Neural crest cell (in vitro differentiated cells): ENCODE measurements around the gene DGKD. TPM values are rescaled to one million over a fixed set of nuclear protein-coding genes. Genes with fewer than 3 reads are reported as not detected.

ENCODE experiments used
- DNase-seq: peaks from one replicate; pipeline ENCODE4 v3.0.0; 2021; ENCODE audit warnings: low read depth, mixed read lengths, low spot score
- H3K27ac Mint-ChIP-seq: one replicate; pipeline ENCODE4 v1.8.0; 2021; ENCODE audit warnings: mild to moderate bottlenecking, mixed read lengths; ENCODE audit not compliant: unreplicated experiment
- H3K27me3 Mint-ChIP-seq: 2 replicates; pipeline ENCODE4 v1.8.0; 2021; ENCODE audit warnings: low read depth, mild to moderate bottlenecking, mixed read lengths
- H3K36me3 Mint-ChIP-seq: 2 replicates; pipeline ENCODE4 v1.8.0; 2021; ENCODE audit warnings: low read depth, mild to moderate bottlenecking, mixed read lengths
- H3K4me1 Mint-ChIP-seq: 2 replicates; pipeline ENCODE4 v1.8.0; 2021; ENCODE audit warnings: mixed read lengths
- H3K4me3 Mint-ChIP-seq: one replicate; pipeline ENCODE4 v1.8.0; 2021; ENCODE audit warnings: mild to moderate bottlenecking, mixed read lengths
- H3K9me3 Mint-ChIP-seq: 2 replicates; pipeline ENCODE4 v1.8.0; 2021; ENCODE audit warnings: mixed read lengths
- total RNA-seq: library from RNA; stranded (reverse); gene quantifications from 2 replicates; pipeline ENCODE4 v1.2.1, GENCODE V29; 2021
- TF ChIP-seq, protein P1 (sequence below): fragments of 200-600 bp; sonication (generic); conservative IDR thresholded peaks from 2 replicates; pipeline ENCODE4 v1.5.0; 2021; ENCODE audit warnings: antibody characterized with exemption, mild to moderate bottlenecking

DGKD gene
- total RNA-seq, 1 donor from 2014 or later, result 48.7 TPM

DNA sequence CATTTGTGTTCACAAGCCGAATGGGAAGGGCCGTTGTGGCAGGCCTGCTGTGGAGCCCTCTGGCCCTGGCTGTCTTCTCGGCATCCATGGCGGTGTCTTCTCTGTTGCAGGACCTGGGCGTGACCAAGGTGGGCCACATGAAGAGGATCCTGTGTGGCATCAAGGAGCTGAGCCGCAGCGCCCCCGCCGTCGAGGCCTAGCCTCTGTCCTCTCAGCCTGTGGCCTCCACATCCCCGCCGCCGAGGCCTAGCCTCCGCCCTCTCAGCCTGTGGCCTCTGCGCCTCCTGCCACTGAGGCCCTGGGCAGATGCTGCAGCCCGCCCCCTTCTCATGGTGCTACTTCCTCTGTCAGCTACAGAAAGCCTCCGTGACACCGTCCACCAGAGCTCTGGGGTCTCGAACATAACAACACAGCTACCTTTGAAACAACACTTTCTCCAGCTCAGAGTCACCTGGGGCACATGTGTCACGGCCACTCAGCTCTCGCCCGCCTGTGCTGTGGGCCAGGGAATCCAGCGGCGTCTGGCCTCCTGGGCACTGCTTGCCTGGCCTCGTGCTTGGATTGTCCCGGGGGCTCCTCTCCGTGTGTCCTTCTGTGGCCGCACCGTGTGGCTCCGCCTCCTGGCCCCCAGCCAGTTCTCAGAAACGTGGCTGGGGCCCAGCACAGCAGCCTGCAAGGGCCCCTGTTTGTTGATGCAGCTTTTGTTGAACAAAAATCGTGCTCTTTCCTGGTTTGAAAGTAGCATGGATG, 115.1 kb downstream of the DGKD start:
- Mint-ChIP-seq H3K4me3 (no peak overlapping the region), H3K27me3 (no peaks in the 10 kb centered on the region), H3K9me3 (no peaks in the 10 kb centered on the region), H3K27ac (peak overlapping the region; percentile 43), H3K36me3 (peaks cover 8% of the 10 kb centered on the region), H3K4me1 (no peaks in the 10 kb centered on the region)
- TF ChIP-seq, protein P1, sequence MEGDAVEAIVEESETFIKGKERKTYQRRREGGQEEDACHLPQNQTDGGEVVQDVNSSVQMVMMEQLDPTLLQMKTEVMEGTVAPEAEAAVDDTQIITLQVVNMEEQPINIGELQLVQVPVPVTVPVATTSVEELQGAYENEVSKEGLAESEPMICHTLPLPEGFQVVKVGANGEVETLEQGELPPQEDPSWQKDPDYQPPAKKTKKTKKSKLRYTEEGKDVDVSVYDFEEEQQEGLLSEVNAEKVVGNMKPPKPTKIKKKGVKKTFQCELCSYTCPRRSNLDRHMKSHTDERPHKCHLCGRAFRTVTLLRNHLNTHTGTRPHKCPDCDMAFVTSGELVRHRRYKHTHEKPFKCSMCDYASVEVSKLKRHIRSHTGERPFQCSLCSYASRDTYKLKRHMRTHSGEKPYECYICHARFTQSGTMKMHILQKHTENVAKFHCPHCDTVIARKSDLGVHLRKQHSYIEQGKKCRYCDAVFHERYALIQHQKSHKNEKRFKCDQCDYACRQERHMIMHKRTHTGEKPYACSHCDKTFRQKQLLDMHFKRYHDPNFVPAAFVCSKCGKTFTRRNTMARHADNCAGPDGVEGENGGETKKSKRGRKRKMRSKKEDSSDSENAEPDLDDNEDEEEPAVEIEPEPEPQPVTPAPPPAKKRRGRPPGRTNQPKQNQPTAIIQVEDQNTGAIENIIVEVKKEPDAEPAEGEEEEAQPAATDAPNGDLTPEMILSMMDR, result no peak
- DNase-seq, result no peak

DNA sequence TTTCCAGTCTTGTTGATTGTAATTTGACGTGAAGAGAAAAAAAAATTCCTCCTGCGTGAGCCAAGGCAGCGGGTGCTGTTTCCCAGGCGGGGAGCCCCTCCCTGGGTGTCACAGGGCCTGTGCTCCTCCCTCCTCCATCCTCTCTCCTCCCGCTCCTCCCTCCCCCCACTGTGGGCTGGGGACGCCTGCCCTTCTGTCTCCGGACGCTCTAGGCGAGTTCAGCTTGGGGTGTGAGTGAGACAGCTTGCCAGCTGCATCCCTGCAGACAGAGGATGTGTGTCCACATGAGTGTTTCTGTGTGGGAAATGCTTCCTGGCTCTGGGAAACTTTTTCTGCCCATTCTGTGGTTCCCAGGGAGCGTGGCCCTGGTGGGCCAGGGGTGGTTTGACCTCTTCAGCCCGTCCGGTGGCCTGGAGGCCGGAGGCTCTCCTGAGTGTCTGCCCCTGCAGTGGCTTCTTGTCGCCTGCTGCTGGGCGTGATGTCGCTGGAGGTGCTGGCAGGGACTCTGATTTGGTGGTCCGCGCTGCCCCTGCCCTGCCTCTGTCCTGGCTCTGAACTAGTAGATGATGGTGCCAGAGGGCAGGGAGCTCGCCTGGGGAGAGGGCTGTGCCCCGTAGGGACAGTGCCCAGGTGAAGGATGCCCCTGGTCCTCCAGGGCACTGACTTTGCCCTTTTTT, 115.9 kb downstream of the DGKD start:
- Mint-ChIP-seq H3K4me1 (no peaks in the 10 kb centered on the region), H3K27me3 (no peaks in the 10 kb centered on the region), H3K36me3 (peaks cover 8% of the 10 kb centered on the region), H3K9me3 (no peaks in the 10 kb centered on the region), H3K4me3 (no peak overlapping the region), H3K27ac (peak overlapping the region; percentile 68)
- DNase-seq, result no peak
- TF ChIP-seq, protein P1, result no peak

DNA sequence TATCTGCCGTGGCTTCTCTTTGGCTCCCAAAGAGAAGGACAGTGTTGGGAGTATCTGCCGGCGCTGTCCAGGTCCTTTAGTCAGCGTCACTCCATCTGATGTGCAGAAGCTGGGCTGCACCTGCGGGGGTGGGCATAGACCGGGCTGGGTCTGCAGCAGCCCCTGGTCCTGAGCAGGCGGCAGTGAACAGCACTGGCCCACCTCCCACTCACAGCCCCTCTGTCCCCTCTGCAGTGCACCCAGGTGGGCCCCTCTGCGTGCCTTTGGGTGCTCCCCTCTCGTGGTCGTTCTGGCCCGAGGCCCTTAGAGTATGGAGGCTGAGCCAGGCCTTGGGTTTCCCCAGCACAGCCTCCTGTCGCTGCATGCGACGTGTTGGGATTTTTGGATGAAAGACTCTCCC, 116.5 kb downstream of the DGKD start:
- Mint-ChIP-seq H3K27ac (no peak overlapping the region), H3K4me3 (no peak overlapping the region), H3K36me3 (peaks cover 8% of the 10 kb centered on the region)

DNA sequence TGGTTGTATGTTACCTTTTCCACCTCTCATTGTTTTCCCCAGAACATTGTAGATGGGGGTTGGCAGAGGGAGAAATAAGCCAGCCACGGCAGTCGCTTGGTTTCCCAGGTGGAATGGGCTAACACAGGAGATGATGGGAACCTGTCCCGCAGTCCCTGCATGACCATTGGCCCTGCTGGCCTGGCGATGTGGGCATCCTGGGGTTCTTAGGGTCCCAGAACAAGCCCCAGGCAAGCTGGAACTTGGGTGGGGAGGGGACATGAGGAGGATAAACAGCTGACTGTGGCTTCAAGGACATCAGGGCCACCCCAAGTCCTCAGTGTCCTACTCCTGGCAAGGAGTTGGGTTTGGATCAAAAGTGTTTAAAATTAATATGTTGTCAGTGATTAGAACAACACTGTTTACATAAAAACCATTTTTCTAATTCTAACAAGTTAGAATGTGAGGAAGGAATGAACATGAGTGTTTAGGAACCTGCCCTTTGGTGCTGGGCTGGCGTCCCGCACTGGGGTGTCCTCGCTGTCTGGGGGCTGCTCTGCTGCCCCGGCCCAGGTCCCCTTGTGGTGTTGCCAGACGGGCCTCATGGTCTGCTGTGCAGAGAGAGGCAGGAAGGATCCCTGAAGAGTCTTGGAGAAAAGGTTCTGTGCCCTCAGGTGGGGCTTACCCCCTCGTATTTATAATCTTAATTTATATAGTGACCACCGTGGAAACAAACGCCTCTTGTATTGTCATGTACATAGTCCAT, 117.2 kb downstream of the DGKD start:
- TF ChIP-seq, protein P1, result no peak
- no peaks in the 10 kb centered on the region for H3K27me3 Mint-ChIP-seq
- H3K4me1 Mint-ChIP-seq, result no peaks in the 10 kb centered on the region
- DNase-seq, result no peak
- H3K4me3 Mint-ChIP-seq, result no peak overlapping the region
- H3K27ac Mint-ChIP-seq, result no peak overlapping the region
- no peaks in the 10 kb centered on the region for H3K9me3 Mint-ChIP-seq
- peaks cover 8% of the 10 kb centered on the region for H3K36me3 Mint-ChIP-seq

More for the DNA sequence above, 116.5 kb downstream of the DGKD start:
- TF ChIP-seq, protein P1, result no peak
- Mint-ChIP-seq H3K9me3 (no peaks in the 10 kb centered on the region), H3K27me3 (no peaks in the 10 kb centered on the region), H3K4me1 (no peaks in the 10 kb centered on the region)
- DNase-seq, result no peak

DNA sequence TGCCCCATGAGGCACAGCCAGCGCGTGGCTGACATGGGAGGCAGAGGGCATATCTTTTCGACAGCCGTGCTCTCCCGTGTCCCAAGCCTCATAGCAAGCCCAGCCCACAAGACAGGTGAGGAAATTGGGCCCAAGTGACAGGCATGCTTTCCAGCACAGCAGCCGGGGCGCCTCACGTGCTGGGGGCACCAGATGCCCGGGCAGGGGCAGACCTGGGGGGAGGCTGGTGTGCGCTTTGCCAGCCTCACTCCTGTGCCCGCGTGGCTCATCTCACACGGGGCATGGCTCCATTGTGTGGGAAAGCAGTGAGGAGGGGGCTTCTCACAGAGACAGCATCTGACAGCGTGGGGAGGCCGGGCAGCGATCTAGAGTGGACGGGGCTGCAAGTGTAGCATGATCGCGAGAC, 119.1 kb downstream of the DGKD start:
- TF ChIP-seq, protein P1, result no peak
- Mint-ChIP-seq H3K4me3 (no peak overlapping the region), H3K9me3 (no peaks in the 10 kb centered on the region), H3K4me1 (no peaks in the 10 kb centered on the region), H3K27me3 (no peaks in the 10 kb centered on the region), H3K36me3 (peaks cover 8% of the 10 kb centered on the region), H3K27ac (no peak overlapping the region)
- DNase-seq, result no peak
